ENCODE data around the gene SRP9.
"Not testable (repeated sequence)": the region's sequence is repeated elsewhere in the genome, so short reads cannot be mapped to it uniquely, and the experiment has no call there.

Gene SRP9

DNA sequence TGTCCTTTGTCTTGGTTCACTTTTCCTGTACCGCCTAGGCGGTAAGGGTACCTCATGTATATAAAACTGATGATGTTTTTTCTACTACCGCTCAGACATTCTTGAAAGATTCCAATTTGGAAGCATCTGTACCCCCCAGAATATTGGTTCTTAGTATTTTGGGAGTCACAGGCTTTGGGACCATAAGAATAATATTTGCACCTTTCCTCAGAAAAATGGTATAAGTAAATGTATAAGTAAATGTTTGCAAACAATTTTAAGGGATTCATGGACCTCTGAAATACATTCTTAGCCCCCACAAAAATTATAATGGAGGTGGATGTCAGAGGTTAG lies 677 bp downstream of the SRP9 start:
- DNase-seq, result no peak

DNA sequence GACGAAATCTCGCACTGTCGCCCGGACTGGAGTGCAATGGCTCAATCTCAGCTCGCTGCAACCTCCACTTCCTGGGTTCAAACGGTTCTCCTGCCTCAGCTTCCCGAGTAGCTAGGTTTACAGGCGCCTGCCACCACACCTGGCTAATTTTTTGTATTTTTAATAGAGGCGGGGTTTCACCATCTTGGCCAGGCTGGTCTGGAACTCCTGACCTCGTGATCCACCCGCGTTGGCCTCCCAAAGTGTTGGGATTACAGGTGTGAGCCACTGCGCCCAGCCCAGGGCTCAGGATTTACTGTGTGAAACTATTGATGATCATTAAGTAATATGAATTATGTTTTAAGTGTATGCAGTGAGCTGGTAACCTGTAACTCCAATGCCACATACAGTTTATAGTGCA lies 1.5 kb downstream of the SRP9 start:
- DNase-seq, result peak; percentile 6

DNA sequence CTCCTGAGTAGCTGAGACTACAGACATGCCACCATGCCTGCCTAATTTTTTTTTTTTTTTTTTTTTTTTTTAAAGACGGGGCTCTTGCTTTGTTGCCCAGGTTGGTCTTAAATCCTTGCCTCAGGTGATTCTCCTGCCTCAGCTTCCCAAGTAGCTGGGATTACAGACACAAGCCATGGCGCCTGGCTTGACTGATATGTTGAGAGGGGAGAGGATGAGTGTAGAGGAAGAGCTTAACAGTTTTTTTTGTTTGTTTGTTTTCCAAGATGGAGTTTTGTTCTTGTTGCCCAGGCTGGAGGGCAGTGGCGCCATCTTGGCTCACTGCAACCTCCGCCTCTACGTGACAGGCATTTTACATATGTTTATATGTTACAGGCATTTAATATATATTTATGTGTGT lies 2.5 kb downstream of the SRP9 start:
- DNase-seq, result no peak

DNA sequence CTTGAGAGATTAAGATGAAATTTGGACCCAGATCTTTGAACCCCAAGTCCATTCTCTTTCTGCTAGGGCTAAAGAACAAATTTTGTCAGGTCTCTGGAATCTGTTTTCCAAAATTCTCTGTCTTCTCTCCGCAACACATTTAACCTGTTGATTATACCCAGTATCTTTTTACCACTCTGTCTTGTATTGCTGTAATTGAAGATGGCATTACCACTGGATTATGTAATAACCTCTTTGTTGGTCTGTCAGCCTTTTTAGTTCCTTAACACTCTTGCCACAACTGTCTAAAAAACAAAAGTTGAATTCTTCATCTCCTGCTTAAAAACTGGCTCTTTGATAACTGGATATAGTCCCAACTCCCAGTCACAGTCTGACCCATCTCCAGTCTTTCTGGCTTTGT lies 3.0 kb downstream of the SRP9 start:
- no peak for DNase-seq

DNA sequence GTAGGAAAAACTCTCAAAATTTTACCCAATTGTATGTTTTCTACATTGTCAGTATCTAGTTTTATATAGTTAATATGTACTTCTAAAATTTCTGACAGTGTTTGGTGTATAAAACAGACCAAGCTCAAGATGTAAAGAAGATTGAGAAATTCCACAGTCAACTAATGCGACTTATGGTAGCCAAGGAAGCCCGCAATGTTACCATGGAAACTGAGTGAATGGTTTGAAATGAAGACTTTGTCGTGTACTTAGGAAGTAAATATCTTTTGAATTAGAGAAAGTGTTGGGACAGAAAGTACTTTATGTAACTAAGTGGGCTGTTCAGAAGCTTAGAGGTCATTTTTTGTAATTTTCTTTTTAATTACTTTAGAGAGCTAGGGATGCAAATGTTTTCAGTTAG lies 11.5 kb downstream of the SRP9 start:
- not testable (repeated sequence) for DNase-seq

DNA sequence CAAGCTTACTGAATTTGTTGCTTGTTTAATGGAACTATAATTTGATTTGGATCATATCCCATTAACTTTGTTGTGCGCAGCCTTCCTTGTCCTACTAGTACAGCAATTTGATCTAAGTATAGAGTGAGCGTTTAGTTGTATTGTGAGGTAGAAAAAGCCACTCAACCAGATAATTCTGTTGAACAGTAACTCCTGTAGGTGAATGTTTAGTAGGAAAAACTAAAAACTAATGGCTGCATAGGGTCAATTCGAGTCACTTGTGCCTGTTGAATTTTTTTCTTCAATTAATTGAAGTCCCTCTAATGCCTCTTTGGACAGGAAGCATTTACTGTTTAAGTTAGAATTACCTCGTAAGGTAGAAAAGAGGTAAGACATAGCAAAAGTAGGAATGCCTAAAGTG lies 17.3 kb downstream of the SRP9 start:
- DNase-seq, result no peak

DNA sequence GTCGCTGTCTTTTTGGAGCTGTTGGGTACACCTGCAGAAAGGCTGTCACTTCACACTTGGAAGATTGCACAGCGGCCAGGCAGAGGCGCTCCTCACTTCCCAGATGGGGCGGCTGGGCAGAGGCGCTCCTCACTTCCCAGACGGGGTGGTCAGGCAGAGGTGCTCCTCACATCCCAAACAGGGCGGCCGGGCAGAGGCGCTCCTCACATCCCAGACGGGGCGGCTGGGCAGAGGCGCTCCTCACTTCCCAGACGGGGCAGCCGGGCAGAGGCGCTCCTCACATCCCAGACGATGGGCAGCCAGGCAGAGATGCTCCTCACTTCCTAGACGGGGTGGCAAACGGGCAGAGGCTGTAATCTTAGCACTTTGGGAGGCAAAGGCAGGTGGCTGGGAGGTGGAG lies 18.5 kb downstream of the SRP9 start:
- DNase-seq, result not testable (repeated sequence)

DNA sequence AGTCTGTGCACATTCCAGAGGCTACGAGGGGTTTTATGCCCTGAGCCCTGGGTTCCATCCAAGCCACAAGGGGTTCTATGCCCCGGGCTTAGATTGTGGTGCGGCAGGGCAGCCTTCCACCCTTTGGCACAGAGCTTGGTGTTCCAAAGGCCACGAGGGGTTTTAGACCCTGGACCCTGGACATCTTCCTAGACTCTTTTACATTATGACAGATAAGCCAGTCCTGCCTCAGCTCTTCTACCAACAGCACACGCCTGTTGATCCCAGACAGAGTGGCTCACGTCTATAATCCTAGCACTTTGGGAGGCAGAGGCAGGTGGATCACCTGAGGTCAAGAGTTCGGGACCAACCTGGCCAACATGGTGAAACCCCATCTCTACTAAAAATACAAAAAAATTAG lies 23.5 kb downstream of the SRP9 start:
- DNase-seq, result not testable (repeated sequence)

DNA sequence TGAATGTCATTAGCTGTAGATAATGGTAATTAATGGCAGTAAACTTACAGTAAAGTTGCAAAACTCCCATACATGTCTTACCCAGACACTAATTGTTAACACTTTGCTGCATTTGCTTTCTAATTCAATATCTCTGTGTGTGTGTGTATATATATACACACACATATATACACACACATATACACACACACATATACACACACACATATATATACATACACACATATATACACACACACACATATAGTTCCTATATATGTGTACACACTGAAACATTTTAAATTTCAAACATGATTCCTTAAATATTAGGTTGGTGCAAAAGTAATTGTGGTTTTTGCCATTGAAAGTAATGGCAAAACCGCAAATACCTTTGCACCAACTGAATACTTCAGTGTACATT lies 28.6 kb downstream of the SRP9 start:
- no peak for DNase-seq

DNA sequence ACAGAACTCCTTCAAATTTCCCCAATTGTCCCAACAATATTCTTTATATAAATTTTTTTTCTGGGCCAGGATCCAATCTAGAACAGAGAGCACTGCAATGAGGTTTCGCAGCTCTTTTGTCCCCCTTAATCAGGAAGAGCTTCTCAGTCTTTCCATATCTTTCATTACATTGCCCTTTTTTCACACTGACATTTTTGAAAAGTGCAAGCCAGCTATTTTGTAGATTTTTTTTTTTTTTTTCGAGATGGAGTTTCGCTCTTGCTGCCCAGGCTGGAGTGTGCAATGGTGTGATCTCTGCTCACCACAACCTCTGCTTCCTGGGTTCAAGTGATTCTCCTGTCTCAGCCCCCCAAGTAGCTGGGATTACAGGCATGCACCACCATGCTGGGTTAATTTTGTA lies 29.1 kb downstream of the SRP9 start:
- DNase-seq, result not testable (repeated sequence)

DNA sequence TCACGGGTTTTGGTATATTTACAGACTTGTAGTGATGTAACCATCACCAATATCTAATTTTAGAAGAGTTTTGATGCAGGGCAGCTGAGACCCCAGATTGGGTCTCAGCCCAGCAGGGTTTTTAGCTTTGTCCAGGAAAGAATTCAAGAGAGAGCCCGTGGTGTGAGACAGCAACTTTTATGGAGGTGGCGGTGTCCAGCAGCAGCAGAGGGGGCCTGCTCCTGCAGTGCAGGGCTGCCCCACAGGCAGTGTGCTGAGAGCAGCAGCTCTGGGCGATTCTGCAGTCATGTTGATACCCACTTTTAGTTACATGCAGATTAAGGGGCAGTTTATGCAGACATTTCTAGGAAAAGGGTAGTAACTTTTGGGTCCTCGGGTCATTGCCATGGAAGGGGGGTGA lies 30.5 kb downstream of the SRP9 start:
- DNase-seq, result no peak

DNA sequence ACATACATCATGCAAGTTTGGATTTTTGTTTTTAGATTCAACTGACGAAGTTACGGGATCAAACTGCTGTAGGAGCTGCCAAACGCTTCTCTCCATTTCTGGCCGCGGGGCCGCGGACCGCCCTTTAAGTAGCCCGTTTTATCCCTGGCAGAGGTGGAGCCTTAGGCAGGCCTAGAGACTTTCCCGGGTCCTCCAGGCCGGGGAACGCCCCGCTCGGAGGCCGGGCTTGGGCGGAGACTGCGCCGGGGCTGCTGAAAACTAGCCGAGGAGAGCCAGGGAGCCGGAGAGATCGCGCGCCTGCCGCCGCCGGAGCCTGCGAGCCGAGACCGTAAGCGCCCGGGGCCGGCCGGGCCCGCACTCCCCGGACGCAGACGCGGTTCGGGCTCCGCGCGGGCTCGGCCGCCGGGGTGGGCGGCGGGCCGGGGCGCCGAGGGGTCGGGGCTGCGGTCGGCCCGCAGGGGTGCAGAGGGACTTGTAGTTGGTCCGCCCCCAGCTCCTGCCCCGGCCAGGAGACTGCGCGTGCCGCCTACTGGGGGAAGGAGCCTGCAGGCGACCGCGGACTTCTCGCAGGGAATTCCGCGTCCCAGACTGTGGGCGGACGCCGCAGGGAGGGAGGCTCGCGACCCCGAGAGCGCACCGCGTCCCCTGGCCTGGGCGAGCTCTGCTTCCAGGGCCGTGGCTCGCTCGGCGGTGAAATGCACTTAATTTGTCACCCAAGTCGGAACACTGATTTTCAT lies 32.4 kb downstream of the SRP9 start, which contains the start of gene EPHX1:
Gene EPHX1, plus strand, starts transcription at position 283 of the 737 bp plus-strand sequence. CDS start 18,606 bp downstream, outside the sequence.
- peak; percentile 81 for DNase-seq

DNA sequence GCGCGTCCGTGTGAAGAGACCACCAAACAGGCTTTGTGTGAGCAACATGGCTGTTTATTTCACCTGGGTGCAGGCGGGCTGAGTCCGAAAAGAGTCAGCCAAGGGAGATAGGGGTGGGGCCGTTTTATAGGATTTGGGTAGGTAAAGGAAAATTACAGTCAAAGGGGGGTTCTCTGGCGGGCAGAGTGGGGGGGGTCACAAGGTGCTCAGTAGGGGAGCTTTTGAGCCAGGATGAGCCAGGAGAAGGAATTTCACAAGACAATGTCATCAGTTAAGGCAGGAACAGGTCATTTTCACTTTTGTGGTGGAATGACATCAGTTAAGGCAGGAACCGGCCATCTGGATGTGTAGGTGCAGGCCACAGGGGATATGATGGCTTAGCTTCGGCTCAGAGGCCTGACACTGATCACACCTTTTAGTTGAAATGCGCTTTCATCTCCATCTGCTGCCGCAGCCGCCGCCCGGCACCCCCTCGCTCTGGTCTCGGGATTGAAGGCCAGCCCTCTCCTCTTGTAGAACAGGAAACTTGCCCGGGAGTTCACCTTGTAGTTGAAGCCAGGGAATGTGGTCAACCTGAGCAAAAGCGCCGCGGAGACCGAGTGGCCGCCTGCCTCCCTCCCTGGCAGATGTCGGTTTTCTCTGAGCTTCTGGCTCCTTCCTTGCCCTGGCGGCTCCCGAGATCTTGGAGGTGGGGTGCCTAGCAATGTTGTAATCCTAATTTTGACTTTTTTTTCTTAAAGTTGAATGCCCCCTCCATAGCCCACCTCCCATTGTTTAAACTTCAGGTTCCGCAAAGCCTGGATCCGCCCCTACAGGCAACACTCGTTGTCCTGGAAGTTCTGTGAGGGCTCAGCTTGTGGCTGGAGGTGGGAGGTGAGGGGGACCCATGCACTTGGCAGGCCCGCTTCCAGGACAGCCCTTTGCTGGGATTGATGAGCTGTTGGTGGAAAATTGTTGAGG lies 33.2 kb downstream of the SRP9 start:
- DNase-seq, result peak; percentile 53

DNA sequence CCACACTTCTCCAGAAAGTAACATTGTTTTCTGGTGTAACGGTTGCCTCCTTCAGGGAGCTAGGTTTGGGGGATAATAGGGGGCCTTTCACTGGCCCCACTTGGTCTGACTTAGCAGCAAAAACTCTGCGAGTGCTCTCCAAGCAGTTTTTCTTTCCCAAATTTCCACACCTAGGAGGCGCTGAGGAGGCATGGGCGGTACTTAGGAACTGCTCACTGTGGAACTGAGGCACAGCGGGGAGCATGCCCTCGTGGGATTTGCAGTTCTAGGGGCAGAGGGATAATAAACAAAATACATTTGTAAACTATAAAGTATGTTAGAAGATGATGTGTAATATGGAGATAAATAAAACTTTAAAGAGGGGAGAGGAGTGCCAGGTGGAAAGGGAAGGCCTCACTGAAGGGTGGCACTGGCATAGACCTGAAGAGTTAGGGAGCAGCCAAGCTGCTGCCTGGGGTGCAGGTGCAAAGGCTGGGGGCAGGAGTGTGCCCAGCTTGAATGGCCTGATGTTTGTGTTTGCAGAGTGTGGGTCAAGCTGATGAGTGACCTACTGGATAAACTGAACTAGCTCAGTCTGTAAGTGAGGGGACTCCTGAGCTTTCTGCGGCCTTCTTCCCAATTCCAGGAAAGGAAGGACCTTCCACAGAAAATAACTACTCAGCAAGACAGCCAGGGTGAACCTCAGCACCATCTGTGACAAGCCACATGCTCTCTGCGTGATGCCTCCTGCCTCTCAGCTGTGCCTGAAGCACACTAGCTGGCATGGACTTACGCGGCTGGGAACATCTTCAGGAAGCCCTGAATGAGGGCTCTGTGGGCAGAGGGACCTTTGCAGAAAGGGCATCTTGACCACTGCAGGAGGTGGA lies 34.2 kb downstream of the SRP9 start:
- peak; percentile 28 for DNase-seq

DNA sequence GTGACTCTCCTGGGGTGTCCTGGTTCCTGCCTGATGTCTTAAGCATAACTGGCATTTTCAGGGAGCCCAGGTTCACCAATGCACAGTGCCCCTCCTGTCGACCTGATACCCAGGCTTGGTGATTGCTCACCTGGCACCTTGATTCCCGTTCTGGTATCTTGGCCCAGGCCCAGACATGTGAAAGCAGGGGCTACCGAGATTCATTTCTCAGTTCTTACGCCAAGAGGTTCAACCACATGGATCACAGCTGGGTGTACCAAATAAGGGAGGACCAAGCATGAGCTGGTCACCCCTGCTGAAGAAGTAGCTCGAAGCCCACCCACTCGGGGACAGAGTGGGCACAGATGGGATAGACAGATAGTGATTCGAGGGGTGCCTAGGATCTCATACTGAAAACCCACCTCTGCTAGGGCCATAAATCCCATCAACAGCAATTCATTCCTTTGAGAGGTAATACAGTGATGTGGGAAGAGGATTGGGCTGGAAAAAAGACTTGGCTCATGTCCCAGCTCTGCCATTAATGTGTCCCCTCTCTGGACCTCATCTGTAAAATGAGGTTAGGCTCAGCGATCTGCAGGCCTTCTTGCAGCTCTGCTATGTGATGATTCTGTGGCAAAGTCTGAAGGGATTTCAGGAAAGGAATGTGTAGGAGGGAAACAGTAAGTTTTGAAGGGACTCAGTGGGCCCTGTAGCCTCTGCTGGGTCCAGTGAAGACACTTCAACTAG lies 35.0 kb downstream of the SRP9 start:
- no peak for DNase-seq

DNA sequence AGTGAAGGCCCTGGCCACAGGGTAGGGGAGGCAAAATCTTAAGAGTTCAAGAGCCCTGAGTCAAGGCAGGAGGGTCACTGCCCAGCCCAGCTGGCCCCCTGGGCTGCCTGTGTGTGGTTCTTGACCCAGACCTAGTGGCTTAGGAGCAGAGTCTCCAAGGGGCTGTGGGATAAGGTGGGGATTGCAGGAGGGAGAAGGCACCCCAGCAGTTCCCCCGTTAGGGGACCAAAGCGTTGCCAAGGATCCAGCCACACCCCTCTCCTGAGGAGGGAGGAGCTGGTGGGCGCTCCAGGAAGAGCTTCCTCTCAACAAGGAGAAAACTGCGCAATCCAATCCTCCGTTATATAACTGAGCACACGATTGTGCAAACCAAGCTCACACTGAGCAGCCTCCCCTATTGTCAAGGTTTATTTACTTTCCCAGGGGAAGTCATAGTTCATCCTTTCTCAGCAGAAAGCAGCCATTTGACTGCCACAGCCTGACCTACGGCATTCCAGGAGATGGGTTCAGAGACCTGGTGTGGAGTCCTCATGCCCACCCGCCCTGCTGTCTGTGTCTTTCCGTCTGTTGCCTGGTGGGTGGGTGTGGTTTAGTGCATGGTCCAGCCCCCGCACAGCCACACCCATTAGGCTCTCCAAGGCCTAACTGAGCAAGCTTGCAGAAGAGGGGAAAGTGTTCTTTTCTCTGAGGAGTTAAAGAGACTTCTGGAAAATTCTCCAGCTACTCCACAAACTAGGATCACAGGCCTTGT lies 35.8 kb downstream of the SRP9 start:
- DNase-seq, result no peak

DNA sequence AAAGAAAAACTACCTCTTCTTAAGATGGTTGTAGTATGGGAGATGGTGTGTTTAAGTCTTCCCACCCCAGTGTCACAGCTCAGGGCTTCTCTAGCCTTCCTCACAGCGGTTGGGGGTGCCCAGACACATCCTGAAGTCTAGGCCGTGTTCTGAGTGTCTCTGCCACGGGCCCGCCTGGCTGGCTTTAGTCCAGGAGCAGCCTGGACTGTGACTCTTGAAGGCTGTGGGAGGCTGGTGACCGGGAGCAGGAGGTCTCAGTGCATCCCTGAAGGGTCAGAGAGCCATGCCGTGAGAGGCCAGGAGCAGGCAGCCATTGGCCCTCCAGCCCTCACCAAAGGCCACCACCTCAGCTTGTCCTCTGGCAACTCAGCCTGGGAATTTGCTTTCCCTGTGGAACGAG lies 36.8 kb downstream of the SRP9 start:
- no peak for DNase-seq

DNA sequence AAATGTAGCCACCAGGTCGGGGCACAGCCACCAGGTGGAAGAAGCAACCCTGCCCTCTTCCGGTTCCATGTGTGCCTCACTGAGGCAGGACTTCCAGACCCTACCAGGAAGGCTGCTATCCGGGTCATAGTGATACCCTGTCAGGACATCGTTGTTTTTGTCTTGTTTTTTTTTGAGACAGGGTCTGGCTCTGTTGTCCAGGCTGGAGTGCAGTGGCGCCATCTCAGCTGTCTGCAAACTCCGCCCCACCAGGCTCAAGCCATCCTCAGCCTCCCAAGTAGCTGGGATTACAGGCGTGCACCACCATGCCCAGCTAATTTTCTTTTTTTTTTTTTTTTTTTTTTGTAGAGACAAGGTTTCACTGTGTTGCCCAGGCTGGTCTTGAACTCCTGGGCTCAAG lies 37.5 kb downstream of the SRP9 start:
- not testable (repeated sequence) for DNase-seq

DNA sequence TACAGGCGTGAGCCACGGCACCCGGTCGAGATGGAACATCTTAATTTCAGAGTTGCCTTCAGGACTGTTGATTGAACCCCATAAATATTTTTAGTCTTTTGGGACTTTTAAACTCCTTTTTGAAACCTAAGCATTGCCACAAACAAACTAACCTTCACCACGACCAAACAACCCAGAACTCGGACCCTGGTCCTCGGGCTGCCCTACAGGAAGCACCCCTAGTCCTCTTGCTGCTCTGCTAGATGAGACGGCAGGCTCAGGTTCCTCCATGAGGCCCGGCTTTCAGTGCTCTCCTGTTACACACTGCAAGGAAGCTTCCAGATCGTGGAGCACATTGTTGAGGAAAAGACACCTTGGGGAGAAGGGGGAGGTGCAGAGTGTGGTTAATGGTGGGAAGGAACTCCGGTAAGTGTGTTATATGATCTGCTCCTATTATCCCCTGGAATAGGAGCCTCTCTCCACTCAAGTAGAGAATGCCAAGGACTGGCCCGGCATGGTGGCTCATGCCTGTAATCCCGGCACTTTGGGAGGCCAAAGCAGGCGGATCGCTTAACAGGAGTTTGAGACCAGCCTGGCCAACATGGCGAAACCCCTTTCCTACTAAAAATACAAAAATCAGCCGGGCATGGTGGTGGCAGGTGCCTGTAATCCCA lies 38.0 kb downstream of the SRP9 start:
- DNase-seq, result no peak

DNA sequence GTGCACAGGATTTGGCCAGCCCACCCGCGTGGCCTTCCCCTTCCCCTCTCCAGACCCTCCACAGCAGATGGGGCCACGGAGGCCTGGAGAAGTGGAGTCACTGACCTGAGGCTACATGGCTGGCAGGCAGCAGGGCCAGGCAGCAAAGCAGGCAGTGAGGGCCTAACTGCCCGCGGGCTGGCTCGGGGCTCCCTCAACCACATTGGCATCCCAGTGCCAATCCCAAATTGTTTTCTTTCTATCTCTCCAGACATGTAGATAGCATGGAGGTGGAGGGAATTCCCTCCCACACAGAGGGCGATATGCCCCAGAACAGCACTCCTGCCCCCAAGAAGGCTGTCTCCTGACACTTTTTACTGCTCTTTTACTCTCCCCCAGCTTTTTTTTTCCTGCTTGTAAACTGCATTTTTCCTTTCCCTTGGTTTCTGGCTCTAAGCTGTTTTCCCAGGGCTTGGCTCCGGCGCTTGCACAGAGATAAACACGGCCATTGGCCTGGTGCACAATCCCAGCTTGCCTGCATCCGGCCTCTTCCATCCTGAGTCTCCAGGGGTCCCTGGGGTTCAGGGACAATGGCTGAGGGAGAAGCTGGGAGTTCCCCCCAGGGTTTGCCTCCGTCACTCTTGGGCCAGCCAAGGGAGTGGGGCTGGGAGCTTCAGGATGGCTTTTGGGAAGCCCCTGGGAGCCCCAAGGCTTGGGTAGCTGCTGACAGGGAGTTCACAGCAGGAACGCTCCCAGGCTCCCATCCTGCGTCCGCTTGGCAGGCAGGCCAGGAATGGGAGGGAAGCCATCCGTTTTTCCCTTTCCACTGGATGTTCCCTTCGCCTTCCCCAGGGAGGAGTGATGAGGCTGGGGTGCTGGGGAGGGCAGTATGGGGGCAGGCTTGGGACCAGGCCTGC lies 39.3 kb downstream of the SRP9 start:
- peak; percentile 22 for DNase-seq
